Activated CD4-positive, alpha-beta T cell treated with anti-CD3 and anti-CD28 coated beads, Interleukin-2, amount 50 U/mL, for 4 hours (primary cell): ENCODE measurements around the gene PLXNA4.

ENCODE experiments used
- DNase-seq, 2 experiments: peaks; one replicate each; pipeline ENCODE4 v3.0.0-alpha.2; 2020

Gene PLXNA4

DNA sequence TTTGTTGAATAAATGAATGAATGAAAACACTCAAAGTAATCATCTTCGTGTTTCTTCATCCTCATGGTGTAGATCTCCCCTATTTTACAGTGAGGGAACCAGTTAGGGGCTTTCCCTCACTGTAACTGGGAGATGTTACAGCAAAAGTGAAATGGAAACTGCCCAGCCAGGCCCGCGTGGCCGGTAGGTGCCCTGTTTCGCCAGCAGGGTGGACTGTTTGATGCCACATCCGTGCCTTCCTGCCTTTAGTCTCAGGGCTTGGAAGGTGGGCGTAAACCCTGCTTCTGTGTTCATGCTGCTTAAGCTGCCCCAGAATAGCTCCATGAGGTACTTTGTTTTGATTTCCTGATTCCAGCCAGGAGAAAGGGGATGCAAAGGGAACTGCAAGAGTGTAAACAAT, 268.8 kb downstream of the PLXNA4 start:
- DNase-seq = no peak

DNA sequence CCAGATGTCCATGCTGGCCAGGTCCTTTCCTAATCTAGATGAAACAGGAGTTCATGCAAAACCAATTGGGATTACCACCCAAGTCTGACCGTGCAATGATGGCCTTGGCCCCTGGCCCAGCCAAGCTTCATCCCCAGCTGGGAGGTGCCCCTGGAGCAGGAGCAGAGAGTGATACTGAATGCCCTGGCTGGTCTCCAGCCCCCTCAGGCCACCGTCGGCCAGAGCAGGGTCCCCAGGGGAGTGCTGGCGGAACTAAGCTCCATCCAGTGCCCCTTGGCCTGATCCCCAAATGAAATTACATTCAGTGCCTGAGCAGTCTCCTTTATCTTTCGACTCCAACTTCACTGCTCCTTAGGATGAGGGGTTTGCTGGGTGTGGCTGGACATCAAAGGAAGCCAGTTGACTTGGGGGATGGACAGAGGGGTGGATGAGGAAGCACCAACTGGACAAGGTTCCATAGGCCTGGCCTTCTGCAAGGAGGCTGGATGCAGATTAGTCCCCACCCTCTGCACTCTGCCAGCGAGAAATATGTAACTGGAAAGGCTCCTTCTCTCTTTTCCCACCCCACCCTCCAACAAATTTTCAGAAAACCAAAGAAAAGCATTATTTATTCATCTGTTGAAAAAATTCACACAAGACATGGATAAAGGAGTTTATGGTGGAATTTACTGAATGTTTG, 275.5 kb downstream of the PLXNA4 start:
- DNase-seq = no peak

DNA sequence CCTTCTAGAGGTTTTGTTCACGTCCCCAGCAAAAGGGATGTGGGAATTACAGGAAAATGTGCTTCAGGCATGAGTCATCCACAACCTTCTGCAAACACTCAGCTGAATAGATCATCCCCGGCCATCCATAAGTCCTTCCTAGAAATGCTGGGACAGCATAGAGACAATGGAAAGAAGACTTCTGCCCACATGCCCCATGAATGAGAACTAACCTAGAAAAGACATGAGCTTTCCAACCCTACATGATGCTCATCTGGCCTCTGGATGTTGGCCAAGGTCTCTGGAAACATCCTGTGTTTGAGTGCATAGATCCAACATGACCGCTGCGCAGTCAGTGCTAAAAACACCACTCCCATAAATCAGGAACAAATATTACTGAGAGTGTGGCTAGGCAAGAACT, 277.5 kb downstream of the PLXNA4 start:
- no peak for DNase-seq

DNA sequence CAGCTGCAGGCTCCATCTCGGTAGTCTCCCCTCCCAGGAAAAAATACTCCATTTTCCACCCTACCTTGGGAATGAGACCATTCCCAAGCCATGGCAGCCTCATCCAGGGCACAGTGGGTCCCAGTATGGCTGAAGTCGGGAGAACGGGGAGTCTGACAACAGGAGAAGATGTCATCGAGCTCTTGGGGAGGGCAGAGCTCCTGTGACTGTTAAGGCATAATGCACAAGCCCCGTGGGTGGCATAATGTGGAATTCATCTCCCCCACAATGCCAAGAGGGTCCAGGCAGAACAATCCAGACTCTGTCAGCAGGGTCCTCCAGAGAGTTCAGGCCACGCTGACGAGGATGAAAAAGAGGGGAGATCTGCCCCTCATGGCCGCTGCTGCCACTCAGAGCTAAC, 279.4 kb downstream of the PLXNA4 start:
- no peak for DNase-seq

DNA sequence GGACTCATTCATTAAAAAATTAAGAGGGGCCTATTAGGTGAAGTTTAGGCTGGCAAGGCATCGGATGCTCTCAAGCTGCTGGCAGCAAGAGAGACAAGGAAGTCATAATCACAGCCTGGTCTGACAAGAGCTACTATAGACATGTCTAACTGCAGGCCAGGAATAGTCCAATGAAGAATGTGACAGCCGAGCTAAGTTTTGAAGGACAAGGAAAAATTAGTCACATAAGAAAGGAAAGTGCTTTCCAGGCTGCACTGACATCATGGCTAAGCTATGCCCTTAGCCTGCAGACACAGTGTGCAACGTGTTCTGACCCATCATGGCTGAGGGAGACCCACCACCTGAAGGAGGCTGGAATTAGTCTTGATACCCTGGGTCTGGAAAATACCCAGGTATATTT, 281.1 kb downstream of the PLXNA4 start:
- no peak for DNase-seq

DNA sequence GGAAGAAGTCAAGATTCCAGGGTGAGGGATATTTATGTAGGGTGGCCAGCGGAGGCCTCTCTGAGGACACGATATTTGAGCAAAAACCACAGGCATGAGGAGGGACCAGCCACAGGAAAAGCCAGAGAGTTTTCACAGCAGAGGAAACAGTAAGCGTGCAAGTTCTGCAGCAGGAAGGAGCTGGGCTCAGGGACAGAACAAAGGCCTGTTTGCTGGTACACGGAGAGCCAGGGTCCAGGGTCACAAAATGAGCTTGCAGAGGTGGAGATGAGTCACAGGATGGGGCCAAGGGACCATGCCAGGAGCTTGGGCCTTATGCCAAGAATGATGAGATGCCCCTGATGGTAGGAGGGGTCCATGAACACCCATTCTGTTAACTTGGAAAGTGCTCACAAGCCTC, 283.5 kb downstream of the PLXNA4 start:
- no peak for DNase-seq

DNA sequence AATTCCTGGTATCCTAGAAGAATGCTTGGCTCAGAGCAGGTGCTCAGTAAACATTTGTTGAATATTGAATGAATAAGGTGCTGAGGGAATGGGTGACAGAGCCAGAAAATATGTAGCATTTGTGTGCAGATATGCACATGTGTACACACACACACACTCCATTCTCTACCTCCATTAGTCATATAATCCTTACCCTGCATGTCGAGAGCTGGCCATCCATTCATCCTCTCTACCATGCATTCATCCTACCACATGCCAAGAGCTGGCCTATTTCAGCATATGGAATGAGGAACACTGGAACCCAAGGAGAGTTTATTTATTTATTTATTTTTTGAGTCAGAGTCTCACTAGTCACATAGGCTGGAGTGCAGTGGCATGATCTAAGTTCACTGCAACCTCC, 284.8 kb downstream of the PLXNA4 start:
- no peak for DNase-seq

DNA sequence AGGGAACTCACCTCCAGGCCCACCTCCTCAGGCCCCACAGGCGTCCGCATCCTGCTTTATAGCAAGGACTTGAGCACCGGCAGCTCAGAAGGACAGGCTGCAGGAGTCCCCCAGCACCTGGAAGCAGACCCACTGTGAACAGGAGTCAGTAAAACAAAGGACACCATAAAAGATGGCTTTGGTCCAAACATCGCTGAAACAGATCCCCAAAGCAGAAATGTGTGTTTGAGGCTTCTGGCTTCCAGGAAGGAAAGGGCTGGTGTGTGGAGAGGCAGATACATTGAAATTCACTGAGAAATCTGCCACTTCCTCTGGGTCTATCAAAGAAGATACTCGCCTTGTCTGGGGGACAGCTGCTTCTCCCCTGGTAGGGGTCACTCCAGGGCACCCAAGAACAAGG, 286.2 kb downstream of the PLXNA4 start:
- DNase-seq = no peak

DNA sequence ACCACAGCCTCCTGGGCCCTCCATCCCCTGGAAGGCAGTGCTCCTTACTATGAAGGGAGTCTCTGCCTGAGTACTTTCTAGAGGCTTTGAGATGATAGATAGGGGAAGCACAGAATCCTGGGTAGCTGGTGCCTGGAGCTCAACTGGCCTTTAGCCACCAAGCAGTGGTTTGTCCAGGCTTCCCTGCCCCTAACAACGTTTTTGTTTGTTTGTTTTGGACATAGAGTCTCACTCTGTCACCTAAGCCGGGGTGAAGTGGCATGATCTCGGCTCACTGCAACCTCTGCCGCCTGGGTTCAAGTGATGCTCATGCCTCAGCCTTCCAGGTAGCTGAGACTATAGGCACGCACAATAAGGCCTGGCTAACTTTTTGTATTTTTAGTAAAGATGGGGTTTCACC, 289.4 kb downstream of the PLXNA4 start:
- no peak for DNase-seq

DNA sequence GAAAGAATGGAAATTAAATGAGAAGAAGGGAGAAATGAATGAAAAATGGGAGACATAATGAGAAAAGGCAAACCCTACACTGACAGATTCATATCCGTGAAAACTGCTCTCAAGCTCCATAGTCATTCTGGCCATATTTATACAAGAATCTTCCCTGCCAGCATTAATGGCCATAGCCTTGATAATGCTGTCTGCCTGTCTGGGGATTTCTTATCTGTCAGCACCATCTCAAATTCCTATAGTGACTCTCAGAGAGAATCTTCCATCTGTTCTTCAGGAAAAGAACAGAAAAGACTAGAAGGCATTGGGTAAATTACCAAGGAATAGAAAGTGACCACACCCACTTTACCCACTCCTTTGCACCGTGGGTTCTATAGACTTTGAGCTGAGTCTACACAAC, 295.9 kb downstream of the PLXNA4 start:
- no peak for DNase-seq

DNA sequence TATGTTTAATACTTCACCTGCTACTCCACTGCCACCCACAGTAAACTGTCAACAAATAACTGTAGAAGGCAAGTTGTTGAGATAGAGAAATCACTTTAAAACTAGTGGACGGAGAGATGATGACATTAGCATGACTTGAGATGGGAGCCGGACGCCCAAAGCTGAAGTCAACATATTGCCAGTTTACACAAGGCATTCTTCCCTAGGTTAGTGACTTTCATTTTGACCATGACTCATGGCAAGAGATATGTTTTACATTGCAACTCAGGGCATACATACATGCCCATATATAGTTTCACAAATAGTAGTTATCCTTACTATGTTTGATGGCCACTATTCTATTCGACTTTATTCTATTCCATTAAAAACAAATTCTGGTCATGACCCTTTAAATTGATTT, 296.6 kb downstream of the PLXNA4 start:
- no peak for DNase-seq

DNA sequence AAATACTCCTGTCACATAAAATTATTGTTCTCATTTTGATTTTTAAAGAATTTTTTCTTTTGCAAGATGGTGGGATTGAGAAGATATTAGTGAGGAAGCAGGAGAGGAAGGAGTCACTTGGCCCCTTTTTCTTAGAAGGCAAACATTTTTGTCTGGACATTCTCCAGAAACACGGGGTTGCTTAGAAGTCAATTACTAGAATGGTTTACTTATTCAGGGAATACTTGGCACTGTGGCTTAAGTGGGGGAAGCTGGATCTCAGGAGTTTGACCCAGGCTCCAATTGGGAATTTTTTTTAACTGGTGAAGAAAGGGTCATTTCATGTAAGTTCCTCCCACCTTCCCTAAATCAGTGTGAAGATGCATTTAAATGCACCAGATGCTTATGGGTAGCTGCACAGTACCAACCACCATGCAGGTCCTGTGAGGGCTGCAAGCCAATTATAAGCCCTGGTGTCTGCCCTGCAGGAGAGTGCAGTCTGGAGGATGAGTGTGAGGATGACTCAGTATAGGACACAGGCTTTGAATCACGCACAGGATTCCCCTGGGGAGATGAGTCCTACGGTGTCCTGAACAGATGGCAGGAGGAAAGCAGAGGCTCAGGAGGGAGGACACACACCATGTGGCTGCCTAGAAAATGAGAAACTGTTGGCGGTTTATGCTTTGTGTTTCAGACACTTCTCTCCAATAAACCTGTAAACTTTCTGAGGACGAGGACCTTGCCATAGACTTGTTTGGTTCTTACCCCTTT, 299.1 kb downstream of the PLXNA4 start:
- no peak for DNase-seq

DNA sequence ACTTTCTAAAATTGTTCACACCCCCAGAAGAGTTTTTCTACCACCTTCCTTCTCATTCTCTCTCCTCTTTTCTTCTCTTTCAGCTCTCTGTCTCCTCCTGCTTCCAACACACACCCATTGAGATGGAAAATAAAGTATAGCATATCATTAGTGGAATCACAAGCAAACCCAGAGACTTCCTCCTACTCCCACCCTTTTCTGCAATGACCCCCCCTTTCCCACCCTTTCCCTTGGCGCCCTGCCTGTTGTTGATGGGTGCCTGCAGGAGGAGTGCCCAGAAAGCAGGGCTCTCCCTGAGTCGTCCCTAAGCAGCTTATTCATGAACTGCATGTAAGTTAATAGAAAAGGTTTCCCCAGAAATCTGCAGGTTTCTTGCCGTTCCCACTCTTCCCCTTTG, 300.0 kb downstream of the PLXNA4 start:
- no peak for DNase-seq

DNA sequence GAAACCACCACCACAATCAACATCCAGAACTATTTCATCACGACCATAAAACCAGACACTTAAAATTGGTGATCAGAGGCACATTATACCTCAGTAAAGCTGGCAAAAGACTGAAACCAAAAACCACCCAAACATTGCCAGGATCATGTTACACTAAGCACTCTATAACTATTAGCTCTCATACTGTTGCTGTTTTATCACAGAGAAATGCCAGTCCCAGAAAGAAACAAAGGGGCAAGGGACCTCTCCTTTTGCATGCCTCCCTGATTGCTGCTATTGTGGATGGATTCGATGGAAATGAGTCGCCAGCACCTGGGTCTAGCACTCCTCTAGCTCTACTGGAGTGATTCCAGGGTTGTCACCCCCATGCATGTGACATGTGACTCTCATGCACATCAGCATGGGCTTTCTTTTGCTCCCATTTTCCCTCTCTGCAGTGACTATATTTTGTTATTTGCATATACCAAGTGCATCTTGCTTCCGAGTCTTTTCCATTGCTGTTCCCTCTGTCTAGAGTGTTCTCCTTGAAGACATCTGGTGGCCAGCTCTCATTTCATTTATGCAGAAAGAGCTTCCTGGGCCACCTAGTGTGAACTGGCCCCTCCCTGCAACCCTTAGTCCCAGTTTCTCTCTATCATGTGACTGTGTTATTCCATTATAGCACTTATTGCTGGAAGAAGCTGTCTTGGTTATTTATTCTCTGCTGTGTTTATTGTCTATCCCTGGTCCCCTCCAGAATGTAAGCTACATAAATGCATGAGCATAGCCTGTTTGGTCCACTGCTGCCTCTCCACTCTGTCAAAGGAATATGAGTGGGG, 300.6 kb downstream of the PLXNA4 start:
- no peak for DNase-seq

DNA sequence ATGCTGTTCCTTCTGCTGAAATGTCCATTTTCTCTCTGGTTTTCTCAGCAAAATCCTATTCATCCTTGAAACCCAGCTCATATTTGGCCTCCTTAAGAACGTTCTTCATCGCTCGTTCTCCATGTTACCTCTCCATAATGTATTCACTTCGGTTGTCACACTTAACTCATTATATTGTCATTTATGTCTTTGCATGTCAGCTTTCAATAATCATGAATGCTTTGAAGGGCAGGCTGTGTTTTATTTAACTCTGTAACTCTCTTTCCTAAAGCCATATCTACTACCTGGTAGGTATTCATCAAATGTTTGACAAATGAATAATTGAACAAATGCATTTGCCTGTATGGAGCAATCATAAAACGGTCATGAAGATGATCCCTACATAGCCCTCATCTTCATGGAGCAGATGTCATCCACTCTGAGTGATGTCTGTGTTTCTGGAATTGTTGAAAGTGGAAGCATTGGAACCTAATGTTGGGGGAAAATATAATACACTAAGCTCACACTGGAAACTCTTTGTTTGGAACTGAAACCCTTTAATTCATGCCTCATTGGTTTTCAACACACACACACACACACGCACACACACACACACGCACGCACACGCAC, 303.4 kb downstream of the PLXNA4 start:
- no peak for DNase-seq

DNA sequence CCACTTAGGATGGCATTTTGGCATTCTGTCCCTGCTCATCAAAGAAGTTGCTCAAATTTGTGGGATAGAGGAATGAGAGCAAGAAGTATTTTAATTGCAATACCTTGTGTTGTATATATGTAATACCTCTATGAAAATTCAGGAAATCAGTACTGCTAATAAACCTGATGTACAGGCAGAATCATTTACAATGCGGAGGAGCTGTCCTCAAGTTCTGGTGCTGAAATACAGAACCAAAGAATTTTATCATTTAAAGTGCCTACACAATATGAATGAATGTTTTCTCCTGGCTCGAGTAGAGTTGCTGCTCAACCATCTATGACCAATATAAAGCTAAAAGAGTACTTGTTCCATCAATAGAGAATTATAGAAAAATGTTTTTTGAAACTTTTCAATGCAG, 305.8 kb downstream of the PLXNA4 start:
- no peak for DNase-seq

DNA sequence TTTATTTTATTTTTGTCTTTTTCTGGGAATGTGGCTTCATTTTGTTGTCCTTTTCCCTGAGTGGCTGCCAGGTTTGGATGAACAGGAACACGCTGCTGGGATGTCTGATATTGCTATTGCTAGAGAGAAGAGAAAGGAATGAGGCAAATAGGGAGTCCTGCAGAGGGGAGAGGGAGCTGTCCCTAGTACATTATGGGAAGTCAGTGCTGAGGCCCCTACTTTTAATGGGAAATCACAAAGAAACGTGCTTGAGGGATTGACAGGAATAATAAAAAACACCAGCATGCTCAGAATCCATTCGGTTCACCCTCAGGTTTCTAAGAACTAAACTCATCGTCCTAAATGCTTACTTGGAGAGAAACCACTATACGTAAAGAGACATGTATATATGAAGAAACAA, 306.6 kb downstream of the PLXNA4 start:
- no peak for DNase-seq

DNA sequence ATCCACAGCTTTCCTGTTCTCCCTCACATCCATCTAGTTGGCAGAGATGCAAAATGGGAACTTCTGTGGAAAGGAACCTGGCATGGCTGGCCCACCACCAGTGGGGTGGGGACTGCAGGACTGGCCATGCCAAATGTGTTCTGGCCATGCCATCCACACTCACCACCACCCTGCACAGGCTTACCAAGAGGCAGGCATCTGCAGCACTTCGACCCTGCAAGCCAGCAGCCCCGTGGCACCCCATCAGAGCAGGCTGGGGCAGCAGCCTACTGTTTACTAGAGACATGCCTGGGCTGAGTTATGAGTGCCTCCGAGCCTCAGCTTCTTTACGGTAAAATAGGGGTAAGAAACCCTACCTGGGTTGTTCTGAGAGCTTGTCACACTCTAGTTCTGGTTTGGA, 313.1 kb downstream of the PLXNA4 start:
- DNase-seq = no peak

DNA sequence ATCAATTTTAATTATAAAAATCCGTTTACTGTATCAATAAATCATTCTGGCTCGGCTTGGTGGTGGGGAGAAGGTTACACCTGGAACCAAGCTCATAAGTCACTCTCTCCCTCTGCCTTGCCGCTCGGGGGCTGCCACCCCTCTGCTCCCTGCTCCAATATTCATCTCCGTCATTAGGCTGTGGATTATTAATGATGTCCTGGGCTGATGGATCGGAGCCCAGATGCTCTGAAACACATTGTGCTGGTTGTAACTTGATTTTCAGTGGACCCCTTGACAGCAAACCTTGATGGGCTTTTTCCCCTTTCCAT, 314.2 kb downstream of the PLXNA4 start:
- DNase-seq = no peak

DNA sequence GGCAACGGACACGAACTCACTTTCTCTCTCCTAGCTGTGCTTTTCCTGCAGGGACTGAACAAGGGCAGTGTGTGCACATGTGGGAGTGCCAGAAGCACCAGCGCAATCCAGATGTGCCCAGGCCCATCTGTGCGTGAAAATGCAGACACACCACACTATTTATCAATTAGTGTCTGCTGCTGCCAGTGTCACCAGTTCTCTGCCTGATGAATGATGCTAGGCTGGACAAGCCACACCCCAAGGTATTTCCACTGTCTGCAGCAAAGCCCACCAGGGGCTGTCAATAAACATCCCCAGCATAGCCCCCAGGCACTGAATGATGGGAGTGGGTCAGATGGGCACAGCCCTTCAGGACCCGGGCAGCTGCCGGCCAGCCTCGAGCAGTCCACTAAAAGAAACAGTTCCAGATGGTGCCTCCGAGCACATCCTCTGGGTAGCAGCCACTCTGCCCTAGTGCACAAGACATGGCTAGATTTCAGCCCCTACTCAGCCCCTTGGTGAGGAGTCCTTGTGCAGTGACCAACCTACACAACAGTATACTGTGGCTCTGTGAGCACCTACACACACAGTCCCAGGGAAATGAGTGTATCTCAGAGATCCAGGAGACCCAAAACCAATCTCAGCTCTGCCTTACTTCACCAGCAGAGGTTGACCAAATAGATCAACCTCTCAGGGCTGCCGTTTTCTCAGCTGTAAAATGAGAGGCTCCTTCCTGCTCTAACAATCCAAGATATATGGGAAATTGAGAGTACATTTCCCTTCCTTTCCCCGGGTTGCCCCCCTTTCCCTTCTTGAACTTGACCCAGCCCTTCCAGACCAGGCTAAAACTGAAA, 314.7 kb downstream of the PLXNA4 start:
- no peak for DNase-seq

DNA sequence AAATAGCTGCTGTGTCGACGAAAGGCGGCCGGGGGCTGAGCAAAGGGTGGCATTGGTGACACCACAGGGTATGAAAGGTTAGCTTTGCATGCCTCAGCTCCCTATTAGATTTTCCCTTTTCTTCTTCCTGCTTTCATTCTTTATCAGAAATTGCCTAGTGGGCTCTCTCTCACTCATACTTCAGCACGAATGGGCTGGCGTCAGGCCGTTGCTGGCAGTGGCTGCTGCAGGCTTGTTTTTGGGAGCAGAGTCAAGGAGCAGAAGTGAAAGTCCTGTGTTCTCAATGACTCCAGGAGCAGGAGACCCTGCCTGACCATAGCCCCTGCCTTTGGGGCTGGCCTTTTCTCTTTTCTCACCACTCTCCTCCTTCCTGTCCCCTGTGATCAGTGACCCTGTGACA, 318.0 kb downstream of the PLXNA4 start:
- no peak for DNase-seq

DNA sequence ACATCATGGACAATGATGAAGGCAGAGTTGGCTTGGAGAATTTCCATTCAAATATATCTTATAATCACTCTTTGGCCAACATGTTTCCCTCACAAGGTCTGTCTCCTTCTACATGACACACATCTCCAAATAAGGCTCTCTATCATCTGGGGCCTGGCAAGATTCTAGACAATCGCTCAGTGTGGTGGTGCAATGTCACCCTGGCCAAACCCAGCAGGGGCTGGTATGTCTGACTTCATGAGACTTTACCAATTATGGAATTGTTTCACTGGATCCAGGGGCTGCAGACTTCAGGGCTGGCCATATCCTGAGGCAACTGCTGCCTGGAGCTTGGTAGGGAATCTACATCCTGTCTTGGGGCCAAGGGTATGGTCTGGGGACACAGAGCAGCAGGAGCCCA, 319.0 kb downstream of the PLXNA4 start:
- no peak for DNase-seq

DNA sequence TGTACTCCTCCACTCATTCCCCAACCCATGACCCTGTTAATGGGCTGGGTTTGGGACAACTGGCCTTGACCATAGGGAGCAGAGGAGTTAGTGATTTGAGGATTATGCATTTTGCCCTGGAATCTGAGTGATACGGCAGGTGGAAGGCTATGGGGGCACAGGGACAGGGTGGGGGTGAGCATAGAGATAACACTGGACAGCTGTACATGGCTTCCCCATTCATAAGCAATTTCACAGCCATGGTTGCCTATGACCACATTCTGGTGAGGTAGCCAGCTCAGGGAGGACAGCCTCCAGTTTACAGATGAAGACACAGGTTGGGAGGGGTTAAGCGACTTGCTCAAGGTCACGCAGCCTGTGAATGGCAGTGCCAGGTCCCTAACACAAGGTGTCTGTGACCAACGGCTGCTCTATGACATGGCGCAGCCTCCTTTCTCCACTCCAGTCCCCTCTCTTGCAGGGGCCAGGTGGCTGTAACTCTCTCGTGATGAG, 319.5 kb downstream of the PLXNA4 start:
- no peak for DNase-seq
